ENCODE results near the gene DUSP5. TPM values are rescaled to one million over a fixed set of nuclear protein-coding genes. Genes with fewer than 3 reads are reported as not detected.

DUSP5 gene
- total and polyA plus RNA-seq, 2 of the 4 experiments (the other 2 are of a cell fraction) = 42.1 to 48.1 TPM

GRCh38 chr10:110512461-110513187, 14.9 kb downstream of the DUSP5 start:
- no TSS peak for BruUV-seq (replicated peaks)

More at GRCh38 chr10:110512461-110513187, 14.9 kb downstream of the DUSP5 start:
- Histone ChIP-seq H2AK9ac (replicated peaks; ENCODE audit: low read depth, low read length, poor library complexity) (peak overlapping the region; percentile 57), H3K27ac (ENCODE audit: insufficient read depth, low read length) (peak overlapping the region; percentile 62), H3K36me3 (ENCODE audit: control insufficient read depth, insufficient read depth, low read length) (peaks cover 43% of the 10 kb centered on the region), H3K79me1 (ENCODE audit: low read depth in 1 of 2, low read length in 2 of 2) (peaks cover 43 to 74% of the 10 kb centered on the region in 2 experiments), H4K5ac (ENCODE audit: low read depth, low read length) (peak overlapping the region; percentile 32), H2BK15ac (ENCODE audit: low read depth, low read length) (peak overlapping the region; percentile 41; the same call in 2 of the 3 replicates), H3K9me1 (ENCODE audit: insufficient read depth, low read length) (peaks cover 27% of the 10 kb centered on the region), H3K9ac (ENCODE audit: low read depth, low read length) (no peak overlapping the region), H3K4me1 (ENCODE audit: control insufficient read depth, insufficient read depth, low read length) (peaks cover 16% of the 10 kb centered on the region), H3K4me2 (ENCODE audit: low read depth, low read length) (no peak overlapping the region), H2BK20ac (ENCODE audit: low read depth, low read length) (peak overlapping the region; percentile 60; the same call in 1 of the 2 replicates), H3K27me3 (ENCODE audit: control insufficient read depth, insufficient read depth, low read length) (no peaks in the 10 kb centered on the region), H3K23ac (ENCODE audit: low read depth, low read length) (peak overlapping the region; percentile 1; the same call in 1 of the 2 replicates), H4K91ac (ENCODE audit: insufficient read depth, low read depth, low read length) (peak overlapping the region; percentile 56; the same call in 1 of the 2 replicates), H4K20me1 (ENCODE audit: insufficient read depth, low read length) (peaks cover 31% of the 10 kb centered on the region), H2BK5ac (ENCODE audit: low read depth, low read length, poor library complexity, severe bottlenecking) (peak overlapping the region; percentile 20), H2AFZ (replicated peaks; ENCODE audit: low read length, poor library complexity) (peak overlapping the region; percentile 28), H2AK5ac (ENCODE audit: low read depth, low read length) (peak overlapping the region; percentile 85), H3K4me3 (ENCODE audit: insufficient read depth, low read depth, low read length) (no peak overlapping the region), H3K14ac (replicated peaks; ENCODE audit: low read depth, low read length) (peak overlapping the region; percentile 51), H3K4ac (ENCODE audit: low read depth, low read length) (peak overlapping the region; percentile 65), H4K8ac (ENCODE audit: low read depth in 2 of 2, low read length in 2 of 2) (peak overlapping the region in 1 of 2 experiments; percentile 52; a peak in 3 of 4 replicates), H2BK120ac (ENCODE audit: low read depth, low read length) (peak overlapping the region; percentile 58), H3K9me3 (ENCODE audit: control insufficient read depth, insufficient read depth, low read length) (no peaks in the 10 kb centered on the region), H3K18ac (ENCODE audit: low read depth, low read length) (peak overlapping the region; percentile 70), H3K56ac (ENCODE audit: extremely low read depth, insufficient read depth, low read length) (no peak overlapping the region)
- WGBS, 2 experiments (ENCODE audit: extremely low coverage in 2 of 2, insufficient read length in 1 of 2) = 0% methylated on average over 1 of the region's 5 CpGs; no CpG with 5 or more reads in 1 of the 2 experiments
- intact Hi-C loops (cut with micrococcal nuclease) = no loop called here
- ATAC-seq (ENCODE audit: low read depth) (peak; percentile 83), DNase-seq (peak; percentile 94)
- in situ Hi-C loops (cut with MboI; ENCODE audit: low sequenced_read_pairs) = no loop called here
- ChIA-PET CTCF (interaction anchor here (0.8 to 1.8 kb wide), 4 partner anchors 9 to 159 kb away, joined by 3 to 5 read pairs (median 3); no protein-coding TSS in a partner anchor), POLR2A (ENCODE audit: unreplicated experiment) (interaction anchor here (1.0 kb wide), 1 partner anchor 9 kb away, joined by 3 read pairs; no protein-coding TSS in a partner anchor)
- dilution Hi-C loops (cut with HindIII; ENCODE audit: low sequenced_read_pairs, unreplicated experiment) = no loop called here
- TF ChIP-seq POLR2A (IDR thresholded peaks at IDR 0.05; ENCODE audit: low read depth, low read length) (peak; percentile 50), MXI1 (IDR thresholded peaks at IDR 0.05; ENCODE audit: borderline replicate concordance, low read depth, low read length) (no peak), CTCF (conservative IDR thresholded peaks at IDR 0.05; ENCODE audit: low read depth, low read length) (no peak), SMC3 (IDR thresholded peaks at IDR 0.05; ENCODE audit: low read depth, low read length) (no peak), ELK1 (IDR thresholded peaks at IDR 0.05; ENCODE audit: borderline replicate concordance, low read depth, low read length) (no peak), CHD1 (IDR thresholded peaks at IDR 0.05; ENCODE audit: low read depth, low read length) (no peak), BHLHE40 (IDR thresholded peaks at IDR 0.05; ENCODE audit: low read depth, low read length) (no peak), NFE2L2 (IDR thresholded peaks at IDR 0.05; ENCODE audit: low read depth, low read length) (0 out of 2 replicates have a peak, but pooled peaks have one; percentile 2), USF2 (IDR thresholded peaks at IDR 0.05; ENCODE audit: low read depth, low read length) (no peak), MAZ (IDR thresholded peaks at IDR 0.05; ENCODE audit: borderline replicate concordance, low read depth, low read length) (peak; percentile 21; the same call in 1 of the 2 replicates), MAFK (IDR thresholded peaks at IDR 0.05; ENCODE audit: low read depth, low read length) (peak; percentile 61), FOS (IDR thresholded peaks at IDR 0.05; ENCODE audit: low read depth, low read length) (peak; percentile 96), CEBPB (IDR thresholded peaks at IDR 0.05; ENCODE audit: low read depth, low read length) (peak; percentile 80), RAD21 (IDR thresholded peaks at IDR 0.05; ENCODE audit: low read length) (no peak)
